ENCODE measurements around the gene GNPNAT1. TPM values are rescaled to one million over a fixed set of nuclear protein-coding genes. Genes with fewer than 3 reads are reported as not detected.

The GNPNAT1 gene
- total RNA-seq, 1 donor from 2014 or later: 12.0 TPM

Other genes starting within 250 kb of the GNPNAT1 start
- 6.8 TPM for gene TXNDC16, start 239.1 kb downstream of the GNPNAT1 start, total RNA-seq (ENCODE audit: unreplicated experiment)
- 3.3 TPM for gene GPR137C, start 238.8 kb downstream of the GNPNAT1 start, total RNA-seq (ENCODE audit: unreplicated experiment)
- gene ERO1A, start 96.0 kb downstream of the GNPNAT1 start, total RNA-seq (ENCODE audit: unreplicated experiment): 32.2 TPM
- gene PSMC6, start 84.4 kb downstream of the GNPNAT1 start, total RNA-seq (ENCODE audit: unreplicated experiment): 75.7 TPM
- gene STYX, start 61.4 kb downstream of the GNPNAT1 start, total RNA-seq (ENCODE audit: unreplicated experiment): 17.0 TPM
- gene FERMT2, start 159.4 kb upstream of the GNPNAT1 start, total RNA-seq (ENCODE audit: unreplicated experiment): 188 TPM

All from endothelial cell (in vitro differentiated cells).